ENCODE data around the gene DDAH2.

- TF ChIP-seq POLR2AphosphoS5 (IDR thresholded peaks at IDR 0.05; ENCODE audit: low read depth, low read length), result no peak
- TF ChIP-seq POLR2A (IDR thresholded peaks at IDR 0.05; ENCODE audit: borderline replicate concordance, extremely low read depth, insufficient read depth, insufficient read length), result no peak
- no peak for TF ChIP-seq CTCF (IDR thresholded peaks at IDR 0.05 in 2 of 3, conservative IDR thresholded peaks at IDR 0.05 in 1 of 3; ENCODE audit: borderline replicate concordance in 1 of 3, insufficient read depth in 1 of 3, low read depth in 2 of 3, low read length in 2 of 3)
- no peak for TF ChIP-seq EZH2phosphoT487 (IDR thresholded peaks at IDR 0.05; ENCODE audit: borderline replicate concordance)
- TF ChIP-seq ATF3 (IDR thresholded peaks at IDR 0.05), result no peak
- TF ChIP-seq REST (IDR thresholded peaks at IDR 0.05; ENCODE audit: low read depth), result no peak
- TF ChIP-seq EZH2 (IDR thresholded peaks at IDR 0.05), result no peak
- no peak for TF ChIP-seq CEBPB (IDR thresholded peaks at IDR 0.05; ENCODE audit: low read depth)
- TF ChIP-seq ZFX (IDR thresholded peaks at IDR 0.05), result no peak
- TF ChIP-seq JUND (IDR thresholded peaks at IDR 0.05), result no peak
- no peak for TF ChIP-seq FOSL1 (IDR thresholded peaks at IDR 0.05; ENCODE audit: low read depth)
- TF ChIP-seq ZNF274 (IDR thresholded peaks at IDR 0.05; ENCODE audit: low read depth, low read length), result no peak
- TF ChIP-seq EGR1 (IDR thresholded peaks at IDR 0.05; ENCODE audit: low read depth), result no peak
These were observed 23.7 kb upstream of the DDAH2 start for GRCh38 chr6:31752739-31753319.
